HCT116 (cell line): Measurements from ENCODE around the gene AKAP9. TPM values are rescaled to one million over a fixed set of nuclear protein-coding genes. Genes with fewer than 3 reads are reported as not detected.

ENCODE experiments used
- ATAC-seq: fragments of 200-7000 bp; cut with Tn5 transposase; 2 replicates; pipeline ENCODE4 v1.9.1; 2020; ENCODE audit warnings: mild to moderate bottlenecking, moderate library complexity
- BruUV-seq: library from RNA; stranded (reverse); fragments of 400-500 nt; replicated peaks from 2 replicates; lab custom pipeline; 2021; lab: Mats Ljungman, UMichigan
- CTCF ChIA-PET: fragments of 300-600 bp; sonication (Branson Sonifier 250); formaldehyde crosslinking; loops from one replicate; lab custom pipeline; 2021; ENCODE audit warnings: antibody characterized with exemption; lab: Charles Lee
- POLR2A ChIA-PET: fragments of 300-600, 350-600 bp; sonication (Branson Sonifier 250); formaldehyde crosslinking; loops from one replicate; lab custom pipeline; 2021; ENCODE audit warnings: antibody characterized with exemption; lab: Charles Lee
- RAD21 ChIA-PET, 2 experiments: fragments of 300-600 bp; sonication (Branson Sonifier 250); formaldehyde crosslinking; loops; one replicate each; lab custom pipeline; 2023; ENCODE audit warnings: low total read pairs in 2 of 2; ENCODE audit not compliant: uncharacterized antibody in 2 of 2, unreplicated experiment in 2 of 2, low non-redundant PET in 1 of 2; lab: Charles Lee
- DNase-seq: peaks from one replicate; pipeline ENCODE4 v3.0.0-alpha.2; 2010; ENCODE audit warnings: low read depth, low spot score
- H2AFZ ChIP-seq: fragments of 200-600 bp; shearing (Covaris generic), sonication (generic); 2 replicates; pipeline ENCODE4 v1.6.1; 2017; ENCODE audit warnings: low read depth, mixed run types, mixed read lengths, antibody characterized with exemption, low read length; ENCODE audit not compliant: poor library complexity, severe bottlenecking
- H3K27ac ChIP-seq: 2 replicates; pipeline ENCODE4 v1.5.1; 2012; ENCODE audit warnings: low read depth, low read length
- H3K27me3 ChIP-seq: fragments of 200-600 bp; sonication (generic); 2 replicates; pipeline ENCODE4 v1.6.1; 2016; ENCODE audit warnings: mixed run types, low read length, mixed read lengths; ENCODE audit not compliant: insufficient read depth
- H3K36me3 ChIP-seq, 2 experiments: fragments of 200-500 bp in 1 of 2; fragments of 200-600 bp in 1 of 2; sonication (Bioruptor generic) in 1 of 2; sonication (generic) in 1 of 2; 2 replicates each; pipeline versions ENCODE4 v1.5.1 to v1.6.1; 2014 to 2016; ENCODE audit warnings: low read length in 2 of 2, inconsistent platforms in 1 of 2, mixed read lengths in 1 of 2, mixed run types in 1 of 2; ENCODE audit not compliant: insufficient read depth in 2 of 2, control insufficient read depth in 1 of 2
- H3K4me1 ChIP-seq, 2 experiments: fragments of 200-600 bp in 1 of 2; sonication (generic) in 1 of 2; 2 replicates each; pipeline versions ENCODE4 v1.5.1 to v1.6.1; 2012 to 2017; ENCODE audit warnings: low read length in 2 of 2, inconsistent platforms in 1 of 2, mild to moderate bottlenecking in 1 of 2, mixed read lengths in 1 of 2, mixed run types in 1 of 2, moderate library complexity in 1 of 2; ENCODE audit not compliant: insufficient read depth in 2 of 2, control insufficient read depth in 1 of 2
- H3K4me2 ChIP-seq: fragments of 200-600 bp; sonication (generic); 2 replicates; pipeline ENCODE4 v1.6.1; 2017; ENCODE audit warnings: mixed run types, low read length, mixed read lengths
- H3K4me3 ChIP-seq, 2 experiments: fragments of 200-600 bp in 1 of 2; sonication (generic) in 1 of 2; replicated peaks in 1 of 2; 2 replicates each; pipeline ENCODE4 v1.5.1; 2011 to 2016; ENCODE audit warnings: low read length in 2 of 2, control low read depth in 1 of 2, low read depth in 1 of 2, mild to moderate bottlenecking in 1 of 2, mixed read lengths in 1 of 2, mixed run types in 1 of 2
- H3K79me2 ChIP-seq: fragments of 200-600 bp; sonication (generic); 2 replicates; pipeline ENCODE4 v1.6.1; 2017; ENCODE audit warnings: mild to moderate bottlenecking, mixed run types, low read length, moderate library complexity, mixed read lengths; ENCODE audit not compliant: insufficient read depth
- H3K9ac ChIP-seq: fragments of 200-600 bp; sonication (generic); 2 replicates; pipeline ENCODE4 v1.6.1; 2016; ENCODE audit warnings: low read length, mixed read lengths
- H3K9me2 ChIP-seq: fragments of 200-600 bp; sonication (generic), shearing (Covaris generic); 2 replicates; pipeline ENCODE4 v1.6.1; 2017; ENCODE audit warnings: mixed run types, mild to moderate bottlenecking, moderate library complexity; ENCODE audit not compliant: insufficient read depth
- H3K9me3 ChIP-seq, 2 experiments: fragments of 200-500 bp in 1 of 2; fragments of 200-600 bp in 1 of 2; sonication (Bioruptor generic) in 1 of 2; sonication (generic) in 1 of 2; 2 replicates each; pipeline ENCODE4 v1.6.1; 2014 to 2017; ENCODE audit warnings: low read length in 2 of 2, mixed read lengths in 2 of 2, inconsistent platforms in 1 of 2, low read depth in 1 of 2, mild to moderate bottlenecking in 1 of 2, mixed run types in 1 of 2, moderate library complexity in 1 of 2; ENCODE audit not compliant: control insufficient read depth in 1 of 2, insufficient read depth in 1 of 2
- H4K20me1 ChIP-seq: fragments of 200-600 bp; sonication (generic), shearing (Covaris generic); 2 replicates; pipeline ENCODE4 v1.6.1; 2017; ENCODE audit warnings: mixed run types, mild to moderate bottlenecking, moderate library complexity; ENCODE audit not compliant: insufficient read depth
- CEBPB ChIP-seq: IDR thresholded peaks from 2 replicates; pipeline ENCODE4 v1.6.1; 2012; ENCODE audit warnings: low read depth
- EGR1 ChIP-seq: IDR thresholded peaks from 2 replicates; pipeline ENCODE4 v1.6.1; 2012; ENCODE audit warnings: low read depth
- EZH2 ChIP-seq: fragments of 200-600 bp; sonication (generic); IDR thresholded peaks from 2 replicates; pipeline ENCODE4 v1.6.1; 2017; ENCODE audit warnings: antibody characterized with exemption, mixed run types
- EZH2phosphoT487 ChIP-seq: fragments of 200-600 bp; IDR thresholded peaks from 2 replicates; pipeline ENCODE4 v1.6.1; 2018; ENCODE audit warnings: antibody characterized with exemption, borderline replicate concordance
- FOSL1 ChIP-seq: IDR thresholded peaks from 2 replicates; pipeline ENCODE4 v1.6.1; 2012; ENCODE audit warnings: low read depth
- JUND ChIP-seq: IDR thresholded peaks from 2 replicates; pipeline ENCODE4 v1.6.1; 2012
- MAX ChIP-seq: IDR thresholded peaks from 2 replicates; pipeline ENCODE4 v1.6.1; 2012
- POLR2A ChIP-seq: IDR thresholded peaks from 2 replicates; pipeline ENCODE4 v1.7.0; 2011; ENCODE audit warnings: borderline replicate concordance; ENCODE audit not compliant: insufficient read depth, insufficient read length; ENCODE audit errors: extremely low read depth
- POLR2AphosphoS5 ChIP-seq: IDR thresholded peaks from 2 replicates; pipeline ENCODE4 v1.6.1; 2011; ENCODE audit warnings: mild to moderate bottlenecking, low read depth, low read length, moderate library complexity
- REST ChIP-seq: IDR thresholded peaks from 2 replicates; pipeline ENCODE4 v1.6.1; 2012; ENCODE audit warnings: low read depth
- SP1 ChIP-seq: IDR thresholded peaks from 2 replicates; pipeline ENCODE4 v1.6.1; 2012; ENCODE audit warnings: low read depth
- SRF ChIP-seq: IDR thresholded peaks from 2 replicates; pipeline ENCODE4 v1.6.1; 2012; ENCODE audit warnings: low read depth
- YY1 ChIP-seq: IDR thresholded peaks from 2 replicates; pipeline ENCODE4 v1.6.1; 2011; ENCODE audit warnings: low read length, low read depth, moderate library complexity, mild to moderate bottlenecking; ENCODE audit not compliant: insufficient replicate concordance; ENCODE audit errors: extremely low read depth
- ZBTB33 ChIP-seq: IDR thresholded peaks from 2 replicates; pipeline ENCODE4 v1.6.1; 2011; ENCODE audit warnings: mild to moderate bottlenecking, low read length, moderate library complexity; ENCODE audit not compliant: insufficient replicate concordance; ENCODE audit errors: extremely low read depth
- ZFX ChIP-seq: fragments of 450-650 bp; IDR thresholded peaks from 2 replicates; pipeline ENCODE4 v1.6.1; 2017
- ZNF274 ChIP-seq: fragments of 200-500 bp; sonication (Bioruptor generic); IDR thresholded peaks from 2 replicates; pipeline ENCODE4 v1.6.1; 2014; ENCODE audit warnings: mild to moderate bottlenecking, low read depth, low read length, inconsistent platforms
- intact Hi-C: fragments of 100-400 bp; cut with micrococcal nuclease; formaldehyde crosslinking; loops from 2 replicates; pipeline ENCODE4 v1.10.0; 2022
- total RNA-seq: library from RNA; stranded (reverse); gene quantifications from one replicate; pipeline ENCODE4 v1.2.1, GENCODE V29; 2021; ENCODE audit not compliant: unreplicated experiment

The AKAP9 gene
- total RNA-seq, 1 experiment from 2014 or later, result 32.6 TPM

- H3K27me3 ChIP-seq, result no peaks in the 10 kb centered on the region
- no peaks in the 10 kb centered on the region for H4K20me1 ChIP-seq
- no peak overlapping the region for H3K4me3 ChIP-seq
- ChIA-PET POLR2A (no interaction called here), RAD21 (no interaction called here), CTCF (no interaction called here)
- H3K9me2 ChIP-seq, result no peaks in the 10 kb centered on the region
- no peak overlapping the region for H2AFZ ChIP-seq
- H3K4me1 ChIP-seq, result peaks cover 12 to 22% of the 10 kb centered on the region in 2 experiments
- ATAC-seq, result no peak
- BruUV-seq, result no TSS peak
- no peak overlapping the region for H3K9ac ChIP-seq
- no peak overlapping the region for H3K27ac ChIP-seq
- TF ChIP-seq EZH2phosphoT487, result no peak
- TF ChIP-seq EZH2, result no peak
- TF ChIP-seq POLR2AphosphoS5, result no peak
- no peak for TF ChIP-seq REST
- TF ChIP-seq CEBPB, result no peak
- TF ChIP-seq MAX, result no peak
- TF ChIP-seq FOSL1, result no peak
- TF ChIP-seq EGR1, result no peak
- no peak for TF ChIP-seq SRF
- TF ChIP-seq ZFX, result no peak
- no peak for TF ChIP-seq ZBTB33
- no peak for TF ChIP-seq JUND
- TF ChIP-seq YY1, result no peak
- no peak for TF ChIP-seq ZNF274
- no peak for TF ChIP-seq POLR2A
- TF ChIP-seq SP1, result no peak
- no peak overlapping the region for H3K4me2 ChIP-seq
- H3K9me3 ChIP-seq, result no peaks in the 10 kb centered on the region
- H3K79me2 ChIP-seq, result no peaks in the 10 kb centered on the region
- no peak for DNase-seq
- H3K36me3 ChIP-seq, result no peaks in the 10 kb centered on the region
- intact Hi-C loops, result no loop called here
Observed at GRCh38 chr7:91894781-91895480, 45.7 kb upstream of the AKAP9 start.
